ENCODE data around the gene ANXA1.

The ANXA1 gene

DNA sequence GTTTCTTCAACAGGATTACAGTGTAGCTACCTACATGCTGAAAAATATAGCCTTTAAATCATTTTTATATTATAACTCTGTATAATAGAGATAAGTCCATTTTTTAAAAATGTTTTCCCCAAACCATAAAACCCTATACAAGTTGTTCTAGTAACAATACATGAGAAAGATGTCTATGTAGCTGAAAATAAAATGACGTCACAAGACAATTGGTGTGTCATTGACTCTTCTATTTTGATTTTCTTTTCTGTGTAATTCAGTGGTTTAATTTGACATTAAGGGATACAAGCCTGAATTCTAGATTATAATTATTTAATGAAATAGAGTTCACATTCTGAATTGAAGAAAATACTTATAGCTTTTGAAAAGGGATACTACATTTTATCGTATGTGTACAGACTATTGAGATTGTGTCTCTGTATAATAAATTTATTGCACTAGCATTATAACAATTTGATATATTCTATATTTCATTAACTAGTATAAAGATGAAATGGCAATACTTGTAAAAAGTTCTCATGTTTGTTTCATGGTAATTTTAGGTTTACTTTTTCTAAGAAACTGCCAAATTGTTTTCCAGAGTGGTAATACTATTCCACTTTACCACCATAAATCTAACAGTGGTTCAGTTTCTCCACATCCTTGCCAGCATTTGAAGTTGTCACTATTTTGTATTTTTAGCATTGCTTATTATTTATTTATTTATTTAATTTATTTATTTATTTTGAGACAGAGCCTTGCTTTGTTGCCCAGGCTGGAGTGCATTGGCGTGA is 18.7 kb downstream of the ANXA1 start:
- H3K27ac ChIP-seq = no peak overlapping the region
- TF ChIP-seq, protein P1, sequence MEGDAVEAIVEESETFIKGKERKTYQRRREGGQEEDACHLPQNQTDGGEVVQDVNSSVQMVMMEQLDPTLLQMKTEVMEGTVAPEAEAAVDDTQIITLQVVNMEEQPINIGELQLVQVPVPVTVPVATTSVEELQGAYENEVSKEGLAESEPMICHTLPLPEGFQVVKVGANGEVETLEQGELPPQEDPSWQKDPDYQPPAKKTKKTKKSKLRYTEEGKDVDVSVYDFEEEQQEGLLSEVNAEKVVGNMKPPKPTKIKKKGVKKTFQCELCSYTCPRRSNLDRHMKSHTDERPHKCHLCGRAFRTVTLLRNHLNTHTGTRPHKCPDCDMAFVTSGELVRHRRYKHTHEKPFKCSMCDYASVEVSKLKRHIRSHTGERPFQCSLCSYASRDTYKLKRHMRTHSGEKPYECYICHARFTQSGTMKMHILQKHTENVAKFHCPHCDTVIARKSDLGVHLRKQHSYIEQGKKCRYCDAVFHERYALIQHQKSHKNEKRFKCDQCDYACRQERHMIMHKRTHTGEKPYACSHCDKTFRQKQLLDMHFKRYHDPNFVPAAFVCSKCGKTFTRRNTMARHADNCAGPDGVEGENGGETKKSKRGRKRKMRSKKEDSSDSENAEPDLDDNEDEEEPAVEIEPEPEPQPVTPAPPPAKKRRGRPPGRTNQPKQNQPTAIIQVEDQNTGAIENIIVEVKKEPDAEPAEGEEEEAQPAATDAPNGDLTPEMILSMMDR (conservative IDR thresholded peaks at IDR 0.05) = no peak

DNA sequence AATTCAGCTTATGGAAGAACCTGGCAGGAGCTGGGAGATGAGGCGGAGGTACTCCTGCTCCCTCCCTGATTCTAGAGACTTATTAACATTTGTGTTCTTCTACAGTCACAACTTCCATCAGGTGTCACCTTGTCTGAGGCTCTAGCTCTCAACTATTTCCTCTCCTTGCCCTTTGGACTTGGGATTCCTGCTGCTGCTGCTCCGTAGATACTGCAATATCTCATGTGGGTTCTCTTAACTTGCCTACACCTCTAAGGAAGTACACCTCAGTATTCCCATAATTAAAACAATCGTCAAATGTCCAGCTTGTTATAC is 21.2 kb downstream of the ANXA1 start:
- H3K27ac ChIP-seq = no peak overlapping the region
- TF ChIP-seq, protein P1 (conservative IDR thresholded peaks at IDR 0.05) = no peak

DNA sequence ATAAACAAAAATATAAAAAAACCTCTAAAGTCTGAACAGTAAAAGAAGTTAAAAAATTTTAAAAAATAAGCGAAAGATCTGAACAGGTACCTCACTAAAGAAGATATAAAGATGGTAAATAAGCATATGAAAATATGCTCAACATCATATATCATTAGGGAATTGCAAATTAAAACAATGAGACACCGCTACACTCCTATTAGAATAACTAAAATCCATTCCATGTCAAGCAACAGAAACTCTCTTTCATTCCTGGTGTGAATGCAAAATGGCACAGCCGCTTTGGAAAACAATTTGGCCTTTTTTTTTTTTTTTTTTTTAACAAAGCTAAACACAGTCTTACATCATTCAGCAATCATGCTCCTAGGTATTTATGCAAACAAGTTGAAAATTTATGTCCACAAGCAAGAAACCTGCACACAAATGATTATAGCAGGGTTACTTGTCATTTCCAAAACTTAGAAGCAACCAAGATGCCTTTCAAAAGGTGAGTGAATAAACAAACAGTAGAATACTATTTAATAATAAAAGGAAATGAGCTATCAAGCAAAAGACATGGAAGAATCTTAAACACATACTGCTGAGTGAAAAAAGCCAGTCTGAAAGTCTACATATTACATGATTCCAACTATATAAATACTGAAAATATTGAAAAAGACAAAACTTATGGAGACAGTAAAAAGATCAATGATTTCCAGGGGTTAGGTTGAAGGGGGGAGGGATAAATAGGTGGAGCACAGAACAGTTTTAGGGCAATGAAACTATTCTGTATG is 22.1 kb downstream of the ANXA1 start:
- H3K27ac ChIP-seq = no peak overlapping the region
- TF ChIP-seq, protein P1 (conservative IDR thresholded peaks at IDR 0.05) = no peak

DNA sequence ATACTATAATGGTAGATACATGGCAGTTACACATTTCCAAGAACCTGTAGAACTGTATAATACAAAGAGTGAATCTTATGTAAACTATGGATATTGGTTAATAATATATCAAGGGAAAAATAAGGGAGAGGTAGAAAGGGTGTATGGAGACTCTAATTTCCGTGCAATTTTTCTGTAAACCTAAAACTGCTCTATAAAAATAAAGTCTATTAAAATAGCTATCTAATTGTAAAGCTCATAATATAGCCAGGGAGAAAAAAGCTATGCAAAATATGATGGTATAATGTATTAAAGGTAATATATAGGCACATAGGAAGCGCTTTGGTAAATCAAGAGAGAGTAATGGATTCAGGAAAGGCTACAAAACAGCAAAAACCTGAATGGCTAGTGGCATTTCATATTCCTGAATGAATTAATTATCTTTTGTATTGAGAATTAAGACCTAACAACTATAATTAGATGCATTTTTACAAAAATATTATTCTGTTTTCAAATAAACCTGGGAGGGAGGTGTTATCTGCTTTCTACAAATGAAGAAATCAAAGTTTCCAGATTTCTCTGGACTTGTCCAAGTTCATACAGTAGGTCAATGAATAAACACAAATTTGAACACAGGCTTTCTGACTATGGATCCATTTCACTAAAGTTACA is 22.8 kb downstream of the ANXA1 start:
- TF ChIP-seq, protein P1 (conservative IDR thresholded peaks at IDR 0.05) = no peak
- H3K27ac ChIP-seq = no peak overlapping the region

DNA sequence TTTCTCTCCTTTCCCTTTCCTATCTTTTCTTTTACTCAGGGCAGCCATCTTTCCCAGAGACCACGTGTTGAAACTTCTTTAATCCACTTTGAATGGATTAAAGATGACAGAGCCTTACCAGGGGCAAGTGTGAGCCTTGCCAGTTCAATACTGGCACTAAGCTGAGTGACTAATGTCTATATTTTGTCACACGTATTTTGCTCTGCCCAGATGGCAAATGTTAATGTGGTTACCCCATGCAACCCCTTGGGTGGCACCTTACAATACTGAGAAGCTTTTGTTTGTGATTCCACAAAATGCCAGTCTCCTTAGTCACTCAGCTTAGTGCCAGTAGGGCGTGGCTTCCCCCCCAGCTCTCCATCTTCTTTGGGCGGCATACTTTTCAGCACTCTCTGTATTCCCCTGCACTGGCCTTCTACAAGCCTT is 24.8 kb downstream of the ANXA1 start:
- H3K27ac ChIP-seq = no peak overlapping the region
- TF ChIP-seq, protein P1 (conservative IDR thresholded peaks at IDR 0.05) = no peak

DNA sequence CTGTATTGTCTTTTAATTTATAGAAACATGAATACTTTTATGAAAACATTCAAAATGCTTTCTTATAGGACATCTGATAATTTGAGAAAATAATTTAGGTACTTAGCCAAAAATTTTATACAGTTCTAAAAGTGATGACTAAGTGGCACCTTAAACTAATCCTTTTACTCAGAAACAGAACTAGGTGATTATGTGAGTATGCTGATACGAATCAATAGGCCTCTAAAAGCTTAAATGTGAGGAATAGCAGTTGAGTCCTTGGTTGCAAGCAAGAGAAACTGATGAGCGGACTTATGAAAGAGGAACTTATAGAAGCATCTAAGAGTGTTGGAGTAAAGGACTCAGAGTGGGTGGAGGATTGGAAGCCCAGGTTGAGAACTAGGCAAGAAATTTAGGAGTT is 26.4 kb downstream of the ANXA1 start:
- H3K27ac ChIP-seq = no peak overlapping the region
- TF ChIP-seq, protein P1 (conservative IDR thresholded peaks at IDR 0.05) = no peak

DNA sequence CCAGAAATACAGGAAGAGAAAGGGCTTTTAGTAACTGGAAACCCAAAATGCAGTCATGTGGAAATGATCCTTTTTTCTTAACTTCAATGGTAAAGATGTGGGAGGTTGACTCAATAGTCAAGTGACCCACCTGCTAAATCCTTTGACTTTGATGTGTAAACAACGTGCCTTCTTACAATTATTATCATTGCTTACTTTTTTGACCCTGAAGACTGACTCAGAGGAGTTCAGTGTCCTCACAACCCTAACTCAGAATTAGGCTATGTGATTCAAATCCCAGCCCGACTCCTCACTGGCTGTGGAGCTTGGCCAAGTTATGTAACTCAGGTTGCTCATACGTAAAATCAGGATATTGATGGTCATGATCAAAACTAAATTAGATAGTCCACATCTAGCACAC is 27.9 kb downstream of the ANXA1 start:
- no peak overlapping the region for H3K27ac ChIP-seq
- TF ChIP-seq, protein P1 (conservative IDR thresholded peaks at IDR 0.05) = no peak
